ACC112 (cell line): Measurements from ENCODE around the gene SERINC3.

Experiments
- H2AFZ ChIP-seq: fragments of 200-600 bp; sonication (generic); one replicate; pipeline ENCODE4 v1.6.0; 2017; ENCODE audit warnings: antibody characterized with exemption, low read length; ENCODE audit not compliant: unreplicated experiment
- H3K27ac ChIP-seq: fragments of 200-600 bp; sonication (generic); 2 replicates; pipeline ENCODE4 v1.5.1; 2014; ENCODE audit warnings: low read depth, mild to moderate bottlenecking, antibody characterized with exemption, low read length, moderate library complexity
- H3K27me3 ChIP-seq: fragments of 200-600 bp; sonication (generic); 2 replicates; pipeline ENCODE4 v1.6.1; 2014; ENCODE audit warnings: mild to moderate bottlenecking, antibody characterized with exemption, low read length, moderate library complexity, mixed read lengths; ENCODE audit not compliant: insufficient read depth
- H3K36me3 ChIP-seq: fragments of 200-600 bp; sonication (generic); 2 replicates; pipeline ENCODE4 v1.6.1; 2016; ENCODE audit warnings: mild to moderate bottlenecking, antibody characterized with exemption, low read length, moderate library complexity, mixed read lengths; ENCODE audit not compliant: insufficient read depth
- H3K4me1 ChIP-seq: fragments of 200-600 bp; sonication (generic); one replicate; pipeline ENCODE4 v1.6.1; 2016; ENCODE audit warnings: low read length, mixed read lengths; ENCODE audit not compliant: insufficient read depth, unreplicated experiment, control insufficient read depth
- H3K4me3 ChIP-seq: fragments of 200-600 bp; sonication (generic); 2 replicates; pipeline ENCODE4 v1.5.1; 2014; ENCODE audit warnings: mild to moderate bottlenecking, low read depth, low read length
- H3K79me2 ChIP-seq: fragments of 200-600 bp; sonication (generic); one replicate; pipeline ENCODE4 v1.6.0; 2016; ENCODE audit warnings: low read length; ENCODE audit not compliant: control insufficient read depth, unreplicated experiment, insufficient read depth

Gene SERINC3

DNA sequence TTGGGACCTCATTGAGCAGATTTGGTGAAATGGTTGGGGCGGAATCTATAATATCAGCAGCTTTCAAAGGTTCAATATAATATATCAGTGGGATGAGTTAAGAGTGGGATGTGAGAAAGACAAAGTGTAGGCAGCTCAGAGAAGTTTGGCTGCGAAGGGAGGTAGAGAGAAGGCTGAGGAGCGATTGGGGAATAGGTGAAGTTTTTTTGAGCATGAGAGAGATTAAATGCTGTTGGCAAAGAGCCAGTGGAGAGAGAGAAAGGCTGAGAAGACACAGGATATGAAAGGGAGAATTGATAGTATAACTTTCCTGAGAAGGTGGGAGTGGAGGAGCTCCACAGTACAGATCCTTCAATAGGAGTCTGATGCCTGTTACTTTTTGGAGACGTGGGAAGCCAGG lies 12.1 kb upstream of the SERINC3 start:
- Histone ChIP-seq H3K79me2 (peaks cover 6% of the 10 kb centered on the region), H3K27me3 (no peaks in the 10 kb centered on the region), H3K4me1 (peaks cover 20% of the 10 kb centered on the region), H3K4me3 (no peak overlapping the region), H3K27ac (no peak overlapping the region), H3K36me3 (no peaks in the 10 kb centered on the region), H2AFZ (no peak overlapping the region)

DNA sequence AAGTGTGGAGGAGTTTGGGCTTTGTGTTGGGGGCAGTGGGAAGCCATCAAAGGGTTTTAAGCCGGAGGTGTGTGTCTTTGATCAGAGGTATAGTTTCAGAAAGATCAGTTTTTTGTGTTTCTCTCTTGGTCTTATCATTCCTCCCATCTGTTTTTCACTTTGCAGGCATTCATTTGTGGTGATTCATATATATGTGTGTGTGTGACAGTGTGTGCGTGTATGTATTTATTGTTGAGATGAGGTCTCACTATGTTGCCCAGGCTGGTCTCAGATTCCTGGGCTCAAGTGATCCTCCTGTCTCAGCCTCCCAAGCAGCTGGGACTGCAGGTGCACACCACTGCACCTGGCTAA lies 11.1 kb upstream of the SERINC3 start:
- Histone ChIP-seq H2AFZ (no peak overlapping the region), H3K4me3 (peak overlapping the region; percentile 85), H3K27me3 (no peaks in the 10 kb centered on the region)

DNA sequence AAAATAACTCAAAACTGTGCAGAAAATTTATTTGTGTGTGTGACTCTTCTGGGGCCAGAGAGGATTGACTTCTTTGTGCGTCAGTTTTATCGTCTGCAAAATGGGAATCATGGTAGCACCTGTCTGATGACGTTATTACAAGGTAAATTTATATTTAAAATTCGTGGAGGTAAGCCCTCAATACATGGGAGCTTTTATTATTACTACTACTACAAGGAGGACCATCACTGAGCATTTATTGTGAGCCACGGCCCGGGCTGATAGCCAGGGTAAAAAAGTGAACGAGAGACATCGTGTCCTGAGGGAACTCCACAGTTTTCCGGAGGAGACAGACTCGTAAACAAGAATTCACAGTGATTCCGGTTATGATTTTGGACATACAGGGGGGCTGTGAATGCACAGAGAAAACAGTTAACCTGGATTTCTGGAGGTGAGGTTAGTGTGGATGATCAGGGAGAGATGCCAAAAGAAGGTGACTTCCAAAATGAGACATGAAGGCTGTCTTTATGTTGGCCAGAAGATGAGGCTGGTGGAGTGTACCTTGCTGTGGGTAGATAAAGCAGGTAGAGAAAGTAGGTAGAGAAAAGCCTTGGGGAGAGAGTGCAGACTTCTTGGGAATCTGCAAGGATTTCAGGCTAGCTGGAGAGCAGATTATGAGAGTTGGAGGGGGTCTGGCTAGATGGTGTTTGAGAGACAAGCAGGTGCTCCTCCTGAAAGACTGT lies 10.6 kb upstream of the SERINC3 start:
- Histone ChIP-seq H3K79me2 (peaks cover 6% of the 10 kb centered on the region), H3K27me3 (no peaks in the 10 kb centered on the region), H3K27ac (no peak overlapping the region; the same call in 1 of the 2 replicates), H3K4me1 (peaks cover 20% of the 10 kb centered on the region), H3K36me3 (no peaks in the 10 kb centered on the region), H2AFZ (peak overlapping the region; percentile 97), H3K4me3 (peak overlapping the region; percentile 85)

More for the DNA sequence above, 11.1 kb upstream of the SERINC3 start:
- Histone ChIP-seq H3K27ac (no peak overlapping the region), H3K79me2 (peaks cover 6% of the 10 kb centered on the region), H3K4me1 (peaks cover 20% of the 10 kb centered on the region), H3K36me3 (no peaks in the 10 kb centered on the region)

DNA sequence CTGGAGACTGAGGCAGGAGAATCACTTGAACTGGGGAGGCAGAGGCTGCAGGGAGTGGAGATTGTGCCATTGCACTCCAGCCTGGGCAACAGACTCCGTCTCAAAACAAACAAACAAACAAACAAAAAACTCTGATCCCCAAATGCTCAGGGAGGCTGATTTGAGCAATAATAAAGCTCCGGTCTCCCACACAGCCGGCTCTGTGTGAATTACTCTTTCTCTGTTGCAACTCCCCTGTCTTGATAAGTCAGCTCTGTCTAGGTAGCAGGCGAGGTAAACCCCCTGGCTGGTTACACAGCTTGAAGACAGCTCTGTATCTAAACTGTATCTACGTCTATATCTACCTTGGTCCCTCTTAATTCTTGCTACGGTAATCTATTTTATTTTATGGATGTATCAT lies 6.4 kb upstream of the SERINC3 start:
- Histone ChIP-seq H3K36me3 (no peaks in the 10 kb centered on the region), H3K79me2 (no peaks in the 10 kb centered on the region), H3K4me3 (no peak overlapping the region), H3K4me1 (peaks cover 29% of the 10 kb centered on the region), H3K27ac (no peak overlapping the region), H3K27me3 (no peaks in the 10 kb centered on the region), H2AFZ (no peak overlapping the region)

DNA sequence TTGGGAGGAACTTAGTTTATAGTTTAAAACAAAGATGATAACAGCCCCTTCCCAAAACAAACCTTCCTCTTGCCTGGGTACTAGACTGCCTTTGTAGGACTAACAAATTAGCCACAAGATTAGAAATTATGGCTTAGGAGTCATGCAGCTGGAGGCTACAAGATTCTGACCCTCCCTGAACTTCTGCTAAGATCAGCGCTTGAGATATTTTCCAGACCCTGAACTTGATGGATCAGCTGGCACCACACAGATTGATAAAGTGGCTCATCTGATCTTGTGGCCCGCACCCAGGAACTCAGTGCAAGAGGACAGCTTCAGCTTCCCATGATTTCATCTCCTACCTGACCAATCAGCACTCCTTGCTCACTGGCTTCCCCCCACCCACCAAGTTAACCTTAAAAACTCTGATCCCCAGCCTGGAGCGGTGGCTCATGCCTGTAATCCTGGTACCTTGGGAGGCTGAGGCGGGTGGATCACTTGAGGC lies 5.9 kb upstream of the SERINC3 start:
- no peaks in the 10 kb centered on the region for H3K36me3 ChIP-seq
- H3K27me3 ChIP-seq, result no peaks in the 10 kb centered on the region
- no peak overlapping the region for H2AFZ ChIP-seq
- no peak overlapping the region for H3K4me3 ChIP-seq
- H3K4me1 ChIP-seq, result peaks cover 26% of the 10 kb centered on the region
- no peaks in the 10 kb centered on the region for H3K79me2 ChIP-seq
- H3K27ac ChIP-seq, result no peak overlapping the region

DNA sequence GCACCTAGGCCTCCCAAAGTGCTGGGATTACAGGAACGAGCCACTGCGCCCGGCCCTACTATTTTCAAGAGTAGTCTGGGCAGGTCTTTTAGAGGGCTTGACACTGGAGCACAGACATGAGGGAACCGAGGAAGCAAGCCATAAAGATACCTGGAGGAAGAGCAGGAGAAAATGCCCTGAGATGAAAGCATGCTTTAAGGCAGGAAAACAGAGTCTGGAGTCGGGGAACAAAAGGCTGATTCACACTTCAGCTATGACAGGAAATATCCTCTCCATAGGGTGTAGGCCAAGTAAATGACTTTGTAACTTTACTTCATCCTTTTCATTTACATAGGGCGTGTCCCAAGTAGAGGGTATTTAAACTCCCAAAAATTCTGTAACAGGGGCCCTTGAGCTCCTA lies 4.3 kb upstream of the SERINC3 start:
- H3K4me3 ChIP-seq, result no peak overlapping the region
- peaks cover 6% of the 10 kb centered on the region for H3K79me2 ChIP-seq
- H3K36me3 ChIP-seq, result no peaks in the 10 kb centered on the region
- H3K4me1 ChIP-seq, result peaks cover 24% of the 10 kb centered on the region
- H3K27ac ChIP-seq, result peak overlapping the region; percentile 33
- no peaks in the 10 kb centered on the region for H3K27me3 ChIP-seq
- H2AFZ ChIP-seq, result peak overlapping the region; percentile 20

DNA sequence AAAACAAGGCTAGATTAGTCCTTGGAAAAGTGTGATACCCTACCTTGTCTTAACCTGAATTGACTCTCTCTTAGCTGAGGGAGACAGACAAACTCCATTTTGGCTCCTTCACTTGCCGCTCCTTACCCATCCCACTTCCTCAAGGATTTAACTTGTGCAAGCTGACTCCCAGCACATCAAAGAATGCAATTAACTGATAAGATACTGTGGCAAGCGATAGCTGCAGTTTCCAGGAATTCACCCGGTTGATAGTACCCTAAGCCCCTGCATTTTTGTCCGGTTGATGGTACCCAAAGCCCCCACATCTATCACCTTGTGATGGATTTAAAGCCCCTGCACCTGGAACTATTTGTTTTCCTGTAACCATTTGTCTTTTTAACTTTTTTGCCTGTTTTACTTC lies 1.9 kb upstream of the SERINC3 start:
- no peaks in the 10 kb centered on the region for H3K27me3 ChIP-seq
- peaks cover 25% of the 10 kb centered on the region for H3K4me1 ChIP-seq
- no peak overlapping the region for H2AFZ ChIP-seq
- H3K79me2 ChIP-seq, result peaks cover 30% of the 10 kb centered on the region
- no peaks in the 10 kb centered on the region for H3K36me3 ChIP-seq
- no peak overlapping the region for H3K4me3 ChIP-seq
- H3K27ac ChIP-seq, result no peak overlapping the region

DNA sequence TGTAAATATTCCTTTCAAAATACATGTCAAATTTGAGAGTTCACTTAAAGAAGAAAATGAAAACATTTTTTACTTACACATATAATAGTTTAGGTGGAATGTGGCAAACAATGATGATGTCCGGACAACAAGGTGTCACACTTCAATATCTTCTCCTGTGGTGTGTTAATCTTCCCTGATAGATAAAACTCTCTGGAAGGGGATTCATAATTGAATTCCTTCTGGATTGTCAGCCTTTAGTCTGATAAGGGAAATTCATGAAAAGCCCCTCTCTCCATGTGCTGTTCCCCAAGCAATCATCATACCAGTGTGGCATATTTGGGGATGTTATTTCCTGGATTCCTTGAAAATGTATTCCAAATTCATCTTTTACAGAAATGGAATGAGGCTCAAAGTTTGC lies 971 bp upstream of the SERINC3 start:
- H3K4me3 ChIP-seq, result no peak overlapping the region
- peaks cover 39% of the 10 kb centered on the region for H3K79me2 ChIP-seq
- no peaks in the 10 kb centered on the region for H3K27me3 ChIP-seq
- no peaks in the 10 kb centered on the region for H3K36me3 ChIP-seq
- peaks cover 27% of the 10 kb centered on the region for H3K4me1 ChIP-seq
- peak overlapping the region; percentile 46 for H2AFZ ChIP-seq
- H3K27ac ChIP-seq, result peak overlapping the region; percentile 94

DNA sequence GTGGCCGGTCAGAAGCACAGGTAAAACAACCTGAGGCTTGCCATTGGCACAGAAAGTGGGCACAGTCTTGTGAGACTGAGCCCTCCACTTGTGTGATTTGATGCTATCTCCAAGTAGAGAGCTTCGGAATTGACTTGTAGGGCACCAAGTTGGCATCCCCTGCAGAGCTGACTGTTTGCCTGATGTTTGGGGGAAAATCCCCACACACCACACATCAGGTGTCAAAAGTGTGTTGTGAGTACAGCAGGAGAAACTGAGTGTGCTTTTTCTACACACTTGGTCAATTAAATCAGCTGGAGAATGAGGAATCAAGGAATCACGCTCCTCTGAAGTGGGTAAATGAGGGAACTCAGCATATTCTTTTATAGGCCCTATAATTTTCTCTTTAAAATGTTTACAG lies 989 bp downstream of the SERINC3 start:
- Histone ChIP-seq H2AFZ (no peak overlapping the region), H3K4me1 (peaks cover 34% of the 10 kb centered on the region), H3K27ac (peak overlapping the region; percentile 94), H3K79me2 (peaks cover 56% of the 10 kb centered on the region), H3K4me3 (peak overlapping the region; percentile 92), H3K36me3 (no peaks in the 10 kb centered on the region), H3K27me3 (no peaks in the 10 kb centered on the region)

DNA sequence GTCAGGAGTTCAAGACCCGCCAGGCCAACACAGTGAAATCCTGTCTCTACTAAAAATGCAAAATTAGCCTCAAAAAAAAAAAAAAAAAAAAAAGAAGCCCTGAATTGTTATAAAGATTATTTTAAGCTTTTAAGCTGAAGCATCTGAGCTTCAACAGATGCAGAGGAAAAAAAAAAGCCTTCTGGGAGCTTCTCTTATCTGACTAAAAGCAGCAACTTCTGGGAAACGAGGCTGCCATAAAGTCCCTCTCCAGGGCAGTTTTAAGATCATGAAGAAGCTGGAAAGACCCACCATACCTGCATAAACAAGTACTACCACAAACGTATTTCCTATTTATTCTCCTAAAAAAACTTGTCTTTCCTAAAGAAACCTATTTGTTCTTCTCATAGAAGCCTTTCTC lies 3.6 kb downstream of the SERINC3 start:
- Histone ChIP-seq H3K36me3 (no peaks in the 10 kb centered on the region), H3K79me2 (peaks cover 80% of the 10 kb centered on the region), H3K4me1 (peaks cover 38% of the 10 kb centered on the region), H3K27me3 (no peaks in the 10 kb centered on the region), H2AFZ (no peak overlapping the region), H3K27ac (peak overlapping the region; percentile 48; the same call in 1 of the 2 replicates), H3K4me3 (no peak overlapping the region)

DNA sequence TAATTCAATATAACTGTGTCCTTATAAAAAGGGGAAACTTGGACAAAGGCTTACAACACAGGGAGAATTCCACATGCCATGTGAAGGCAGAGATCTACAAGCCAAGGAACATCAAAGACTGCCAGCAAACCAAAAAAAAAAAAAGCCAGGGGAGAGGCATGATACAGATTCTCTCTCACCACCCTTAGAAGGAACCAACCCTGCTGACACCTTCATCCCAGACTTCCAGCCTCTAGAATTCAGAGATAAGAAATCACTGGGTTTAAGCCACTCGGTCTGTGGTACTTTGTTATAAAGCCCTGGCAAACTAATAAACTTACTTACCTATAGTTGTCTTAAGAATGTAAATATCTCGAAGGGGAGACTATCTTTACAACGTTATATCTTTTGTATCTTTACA lies 4.4 kb downstream of the SERINC3 start:
- H2AFZ ChIP-seq, result no peak overlapping the region

More for the DNA sequence above, 4.4 kb downstream of the SERINC3 start:
- Histone ChIP-seq H3K27ac (peak overlapping the region; percentile 48), H3K4me3 (no peak overlapping the region), H3K79me2 (peaks cover 88% of the 10 kb centered on the region), H3K27me3 (no peaks in the 10 kb centered on the region), H3K4me1 (peaks cover 36% of the 10 kb centered on the region), H3K36me3 (no peaks in the 10 kb centered on the region)
